Testis (tissue), 3 donors: ENCODE results near the gene CHRNA5. TPM values are rescaled to one million over a fixed set of nuclear protein-coding genes. Genes with fewer than 3 reads are reported as not detected.
A peak's percentile ranks its signal among the peaks of the same experiment; 100 is the strongest.

Experiments used
- DNase-seq: peaks from one replicate; pipeline ENCODE4 v3.0.0-alpha.2; 2019
- H3K27ac ChIP-seq, 2 donors: fragments of 200-600 bp; sonication (generic); one replicate each; pipeline ENCODE4 v1.5.1; 2019
- H3K27me3 ChIP-seq: fragments of 200-600 bp; sonication (generic); one replicate; pipeline ENCODE4 v1.5.1; 2019
- H3K36me3 ChIP-seq: fragments of 200-600 bp; sonication (generic); one replicate; pipeline ENCODE4 v1.5.1; 2017; ENCODE audit warnings: low read depth; ENCODE audit errors: missing control alignments
- H3K4me1 ChIP-seq: fragments of 200-600 bp; sonication (generic); one replicate; pipeline ENCODE4 v1.5.1; 2019
- H3K4me3 ChIP-seq, 2 donors: fragments of 200-600 bp; sonication (generic); one replicate each; pipeline ENCODE4 v1.5.1; 2017 to 2019
- H3K9me3 ChIP-seq: fragments of 200-600 bp; sonication (generic); one replicate; pipeline ENCODE4 v1.5.1; 2017
- POLR2A ChIP-seq: fragments of 450-650 bp; IDR thresholded peaks from one replicate; pipeline ENCODE4 v1.6.1; 2017; ENCODE audit warnings: antibody characterized with exemption, mild to moderate bottlenecking, moderate library complexity
- WGBS, 2 donors: methylation state at CpG; one replicate each; pipeline ENCODE4 v1.1.5; 2018; 5-methylcytosine and 5-hydroxymethylcytosine counted together
- intact Hi-C: fragments of 100-400 bp; cut with DNase I; formaldehyde crosslinking; loops from one replicate; pipeline ENCODE4 v1.15.1; 2023; ENCODE audit warnings: low total_unique reads
- polyA plus RNA-seq: library from polyadenylated mRNA; stranded (reverse); fragments of 350-450 nt; fragmentation: Illumina TruSeq; extraction: RNeasy Lipid Tissue Mini Kit (QIAGEN cat#74804); gene quantifications from one replicate; pipeline ENCODE4 v1.2.3, GENCODE V29; 2014; ENCODE audit warnings: low read depth, low replicate concordance; ENCODE audit not compliant: insufficient read depth
- total RNA-seq, 2 donors: library from RNA; depleted of rRNA; stranded (reverse); fragments of >200 nt; gene quantifications; one replicate each; pipeline ENCODE4 v1.2.3, GENCODE V29; 2016
- TF ChIP-seq, protein P1 (sequence below), 3 experiments: fragments of 450-650 bp in 2 of 3; fragments of 200-600 bp in 1 of 3; sonication (generic) in 1 of 3; IDR thresholded peaks; one replicate each; pipeline ENCODE4 v1.5.1; 2016 to 2019; ENCODE audit warnings: antibody characterized with exemption in 3 of 3, mild to moderate bottlenecking in 2 of 3, moderate library complexity in 1 of 3

Gene CHRNA5
- total and polyA plus RNA-seq, 3 donors from 2014 or later: 3.5 to 4.4 (median 3.7) TPM

- Histone ChIP-seq H3K4me1 (peaks cover 9% of the 10 kb centered on the region), H3K27ac (no peak overlapping the region), H3K4me3 (no peak overlapping the region), H3K27me3 (no peaks in the 10 kb centered on the region), H3K36me3 (no peaks in the 10 kb centered on the region), H3K9me3 (no peaks in the 10 kb centered on the region)
- no peak for DNase-seq
- intact Hi-C loops: loop anchor here (10.0 kb wide), 1 partner anchor 58 kb away; the partner anchor contains the start of gene HYKK
- WGBS, 2 donors: 83 to 94% methylated on average over 2 of the region's 2 CpGs
- TF ChIP-seq, protein P1, sequence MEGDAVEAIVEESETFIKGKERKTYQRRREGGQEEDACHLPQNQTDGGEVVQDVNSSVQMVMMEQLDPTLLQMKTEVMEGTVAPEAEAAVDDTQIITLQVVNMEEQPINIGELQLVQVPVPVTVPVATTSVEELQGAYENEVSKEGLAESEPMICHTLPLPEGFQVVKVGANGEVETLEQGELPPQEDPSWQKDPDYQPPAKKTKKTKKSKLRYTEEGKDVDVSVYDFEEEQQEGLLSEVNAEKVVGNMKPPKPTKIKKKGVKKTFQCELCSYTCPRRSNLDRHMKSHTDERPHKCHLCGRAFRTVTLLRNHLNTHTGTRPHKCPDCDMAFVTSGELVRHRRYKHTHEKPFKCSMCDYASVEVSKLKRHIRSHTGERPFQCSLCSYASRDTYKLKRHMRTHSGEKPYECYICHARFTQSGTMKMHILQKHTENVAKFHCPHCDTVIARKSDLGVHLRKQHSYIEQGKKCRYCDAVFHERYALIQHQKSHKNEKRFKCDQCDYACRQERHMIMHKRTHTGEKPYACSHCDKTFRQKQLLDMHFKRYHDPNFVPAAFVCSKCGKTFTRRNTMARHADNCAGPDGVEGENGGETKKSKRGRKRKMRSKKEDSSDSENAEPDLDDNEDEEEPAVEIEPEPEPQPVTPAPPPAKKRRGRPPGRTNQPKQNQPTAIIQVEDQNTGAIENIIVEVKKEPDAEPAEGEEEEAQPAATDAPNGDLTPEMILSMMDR (IDR thresholded peaks at IDR 0.05): no peak
- TF ChIP-seq POLR2A: no peak
Observed at GRCh38 chr15:78563092-78563491, 2.2 kb upstream of the CHRNA5 start.

- H3K27ac ChIP-seq: no peak overlapping the region
- no peak for TF ChIP-seq POLR2A
- TF ChIP-seq, protein P1 (IDR thresholded peaks at IDR 0.05): no peak
- no peaks in the 10 kb centered on the region for H3K9me3 ChIP-seq
- no peaks in the 10 kb centered on the region for H3K36me3 ChIP-seq
- H3K27me3 ChIP-seq: no peaks in the 10 kb centered on the region
- intact Hi-C loops: loop anchor here (10.0 kb wide), 1 partner anchor 60 kb away; the partner anchor contains the start of gene HYKK
- no peak for DNase-seq
- WGBS, 2 donors: 48 to 73% methylated on average over 8 to 11 of the region's 11 CpGs
- peaks cover 9% of the 10 kb centered on the region for H3K4me1 ChIP-seq
- peak overlapping the region; percentile 56 to 62 for H3K4me3 ChIP-seq
Observed at GRCh38 chr15:78564743-78565096, 600 bp upstream of the CHRNA5 start.

- TF ChIP-seq, protein P1 (IDR thresholded peaks at IDR 0.05): no peak
- TF ChIP-seq POLR2A: no peak
- Histone ChIP-seq H3K4me3 (peak overlapping the region; percentile 56 to 62), H3K4me1 (peaks cover 9% of the 10 kb centered on the region), H3K27ac (peak overlapping the region in 1 of 2 donors; percentile 31), H3K9me3 (no peaks in the 10 kb centered on the region), H3K27me3 (no peaks in the 10 kb centered on the region), H3K36me3 (no peaks in the 10 kb centered on the region)
- no peak for DNase-seq
- WGBS, 2 donors: 3% methylated on average over 19 of the region's 19 CpGs
- intact Hi-C loops: loop anchor here (10.0 kb wide), 1 partner anchor 61 kb away; the partner anchor contains the start of gene HYKK
Observed at GRCh38 chr15:78565951-78566774, 843 bp downstream of the CHRNA5 start.

DNA sequence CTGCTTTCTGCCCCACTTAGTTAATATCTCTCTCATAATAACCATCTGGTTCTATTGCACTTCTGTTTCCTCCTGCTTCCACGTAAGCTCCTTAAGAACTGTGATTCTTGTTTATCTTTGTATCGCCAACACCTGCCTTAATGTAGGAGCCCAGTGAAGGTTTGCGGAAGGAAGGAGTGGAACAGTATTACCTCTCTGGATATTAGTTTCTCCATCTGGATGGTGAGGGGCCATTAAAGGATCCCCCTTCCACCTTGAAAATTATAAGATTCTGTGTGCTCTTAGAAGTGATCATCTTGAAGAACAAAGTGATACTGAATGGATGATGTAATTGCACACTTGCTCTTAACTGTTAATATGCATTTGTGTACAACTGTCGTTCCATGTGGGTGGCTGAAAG is 2.2 kb downstream of the CHRNA5 start:
- no peaks in the 10 kb centered on the region for H3K36me3 ChIP-seq
- peaks cover 9% of the 10 kb centered on the region for H3K4me1 ChIP-seq
- no peaks in the 10 kb centered on the region for H3K27me3 ChIP-seq
- no peaks in the 10 kb centered on the region for H3K9me3 ChIP-seq
- no peak for DNase-seq
- WGBS, 2 donors: 48 to 68% methylated on average over 4 of the region's 4 CpGs
- TF ChIP-seq, protein P1 (IDR thresholded peaks at IDR 0.05): no peak
- no peak for TF ChIP-seq POLR2A
- no peak overlapping the region for H3K27ac ChIP-seq
- H3K4me3 ChIP-seq: no peak overlapping the region
- intact Hi-C loops: loop anchor here (10.0 kb wide), 1 partner anchor 63 kb away; the partner anchor contains the start of gene HYKK
